ENCODE results near the gene TMEM30B.
"Not testable (repeated sequence)": the region's sequence is repeated elsewhere in the genome, so short reads cannot be mapped to it uniquely, and the experiment has no call there.

The TMEM30B gene

DNA sequence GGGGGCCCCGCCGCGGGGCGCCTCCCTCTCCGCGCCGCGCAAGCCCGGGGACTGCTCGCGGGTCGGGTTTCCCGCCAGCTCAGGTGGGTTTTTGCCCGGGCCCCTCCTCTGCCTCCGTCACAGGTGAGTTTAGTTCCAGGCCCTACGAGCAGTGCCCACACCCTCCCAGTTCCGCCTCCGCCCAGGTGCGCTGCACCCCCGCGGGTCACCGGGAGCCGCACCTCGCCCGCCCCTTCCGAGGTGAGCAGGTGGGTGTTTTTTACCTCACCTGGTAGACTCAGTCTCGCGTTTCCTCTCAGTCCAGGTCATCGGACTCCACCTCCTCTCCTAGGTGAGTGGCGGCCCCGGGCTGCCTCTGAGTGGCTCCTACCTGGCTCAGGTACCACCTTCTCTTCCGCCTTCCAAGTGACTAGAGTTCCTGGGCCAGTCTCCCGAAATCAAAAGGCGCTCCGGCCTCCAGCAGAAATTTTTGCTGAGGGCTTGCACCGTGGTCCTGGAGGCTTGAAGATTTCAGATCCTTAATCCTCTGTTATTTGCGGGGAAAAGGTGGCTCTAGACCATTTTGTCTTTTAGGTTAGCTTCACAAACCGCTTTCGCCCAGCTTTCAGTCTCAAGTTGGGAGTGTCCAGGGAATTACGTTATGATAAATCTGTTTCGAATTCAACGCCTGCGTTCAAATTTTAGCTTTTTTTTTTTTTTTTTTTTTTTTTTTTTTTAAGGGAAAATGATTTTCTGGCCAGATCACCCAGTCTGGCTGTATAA is at the start of gene TMEM30B:
Gene TMEM30B (minus strand): TSS at position 153 of the 762 bp plus-strand sequence. CDS start 191 bp downstream, outside the sequence.
- DNase-seq (ENCODE audit: low read depth in 2 of 2), result peak in 1 of 2 donors; percentile 38

DNA sequence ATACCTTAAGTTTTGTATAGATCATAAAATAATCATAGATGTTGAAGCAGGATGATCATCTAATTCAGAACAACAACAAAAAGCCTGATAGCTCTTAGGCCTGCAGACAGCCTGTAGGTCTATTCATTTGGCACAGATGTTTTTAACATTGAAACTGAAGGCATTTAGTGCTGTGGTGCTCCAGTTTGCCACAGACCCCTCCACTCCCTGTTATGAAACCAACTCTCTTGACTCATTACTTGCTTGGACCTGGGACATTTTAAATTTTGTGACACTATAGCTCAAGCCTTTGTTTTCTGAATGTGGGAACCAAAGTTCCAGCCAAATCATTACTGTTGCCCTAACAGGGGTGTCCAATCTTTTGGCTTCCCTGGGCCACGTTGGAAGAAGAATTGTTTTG is 49.4 kb upstream of the TMEM30B start:
- no peak for DNase-seq (ENCODE audit: low read depth in 2 of 2)

DNA sequence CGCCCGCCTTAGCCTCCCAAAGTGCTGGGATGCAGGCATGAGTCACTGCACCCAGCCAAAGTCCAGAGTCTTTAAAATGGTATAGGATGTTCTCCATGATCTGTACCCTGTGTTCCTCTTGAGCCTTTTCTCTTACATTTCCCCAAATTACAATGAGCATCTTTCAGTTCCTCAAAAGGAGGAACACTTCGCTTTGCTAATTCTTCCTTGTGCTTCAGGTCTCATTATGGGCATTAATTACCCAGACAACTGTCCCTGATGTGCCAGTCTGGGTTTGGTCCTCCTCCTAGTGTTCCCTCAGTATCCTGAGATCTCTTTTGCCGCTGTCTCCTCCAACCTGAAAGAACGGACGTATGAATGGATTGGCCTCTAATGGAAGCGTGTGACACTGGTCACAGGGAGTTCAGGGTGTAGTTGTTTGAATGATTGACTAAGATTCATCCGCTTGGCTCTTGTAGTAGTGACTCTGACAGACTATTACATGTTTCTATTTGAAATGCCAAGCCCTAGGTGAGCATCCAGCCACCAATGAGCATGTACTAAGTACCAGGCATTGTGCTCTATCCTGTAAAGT is 48.4 kb upstream of the TMEM30B start:
- DNase-seq (ENCODE audit: low read depth in 2 of 2), result no peak

- DNase-seq (ENCODE audit: low read depth in 2 of 2), result no peak
Observed at GRCh38 chr14:61328626-61329262, 47.6 kb upstream of the TMEM30B start.

GRCh38 chr14:61326847-61327246 is 45.7 kb upstream of the TMEM30B start:
- DNase-seq (ENCODE audit: low read depth in 2 of 2), result peak in 1 of 2 donors; percentile 28

DNA sequence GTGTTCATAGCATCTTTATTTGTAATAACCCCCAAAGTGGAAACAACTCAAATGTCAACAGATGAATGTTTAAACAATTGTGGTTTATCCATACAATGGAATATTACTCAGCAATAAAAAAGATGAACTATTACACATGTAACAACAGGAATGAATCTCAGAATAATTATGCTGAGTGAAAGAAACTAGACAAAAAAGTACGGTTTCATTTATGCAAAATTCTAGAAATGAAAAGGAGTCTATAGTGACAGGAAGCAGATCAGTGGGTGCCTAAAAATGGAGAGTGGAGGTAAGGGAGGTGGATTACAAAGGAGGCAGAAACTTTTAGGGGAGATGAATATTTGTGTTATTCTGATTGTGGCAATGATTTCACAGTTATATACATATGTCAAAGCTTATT is 45.0 kb upstream of the TMEM30B start:
- DNase-seq (ENCODE audit: low read depth in 2 of 2), result no peak

- no peak for DNase-seq (ENCODE audit: low read depth in 2 of 2)
Observed at GRCh38 chr14:61325166-61325565, 44.0 kb upstream of the TMEM30B start.

DNA sequence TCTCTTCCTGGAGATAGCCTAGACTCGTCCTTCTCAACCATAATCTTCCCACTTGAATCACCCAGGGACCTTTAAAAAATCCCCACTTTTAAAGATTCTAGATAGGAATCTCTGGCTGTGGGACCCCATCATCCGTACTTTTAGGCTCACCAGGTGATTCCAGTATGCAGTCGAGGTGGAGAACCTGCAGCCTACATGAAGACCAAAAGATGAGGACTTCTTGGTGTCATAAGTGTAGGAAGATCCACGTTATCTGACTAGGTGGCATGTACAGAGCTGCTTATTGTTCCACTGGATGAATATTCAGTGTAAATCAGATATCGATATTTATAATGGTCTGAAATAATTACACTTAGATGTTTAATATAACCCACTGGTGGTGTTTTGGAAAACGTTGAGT is 42.8 kb upstream of the TMEM30B start:
- DNase-seq (ENCODE audit: low read depth in 2 of 2), result no peak

GRCh38 chr14:61322799-61323290 is 41.7 kb upstream of the TMEM30B start:
- DNase-seq (ENCODE audit: low read depth in 2 of 2), result peak in 1 of 2 donors; percentile 30

GRCh38 chr14:61322011-61322798 is 41.1 kb upstream of the TMEM30B start:
- DNase-seq (ENCODE audit: low read depth in 2 of 2), result peak in 1 of 2 donors; percentile 15

- DNase-seq (ENCODE audit: low read depth in 2 of 2), result peak; percentile 78 to 82
Observed at GRCh38 chr14:61321385-61322010, 40.4 kb upstream of the TMEM30B start, which contains the start of gene PRKCH. TSS of gene PRKCH (plus strand) at chr14:61321579. CDS start at chr14:61322102, 523 bp downstream.

- no peak for DNase-seq (ENCODE audit: low read depth in 2 of 2)
Observed at GRCh38 chr14:61320806-61321384, 39.8 kb upstream of the TMEM30B start.

GRCh38 chr14:61320170-61320569 is 39.0 kb upstream of the TMEM30B start:
- not testable (repeated sequence) for DNase-seq (ENCODE audit: low read depth in 2 of 2)

- no peak for DNase-seq (ENCODE audit: low read depth in 2 of 2)
Observed at GRCh38 chr14:61319706-61320105, 38.6 kb upstream of the TMEM30B start.

DNA sequence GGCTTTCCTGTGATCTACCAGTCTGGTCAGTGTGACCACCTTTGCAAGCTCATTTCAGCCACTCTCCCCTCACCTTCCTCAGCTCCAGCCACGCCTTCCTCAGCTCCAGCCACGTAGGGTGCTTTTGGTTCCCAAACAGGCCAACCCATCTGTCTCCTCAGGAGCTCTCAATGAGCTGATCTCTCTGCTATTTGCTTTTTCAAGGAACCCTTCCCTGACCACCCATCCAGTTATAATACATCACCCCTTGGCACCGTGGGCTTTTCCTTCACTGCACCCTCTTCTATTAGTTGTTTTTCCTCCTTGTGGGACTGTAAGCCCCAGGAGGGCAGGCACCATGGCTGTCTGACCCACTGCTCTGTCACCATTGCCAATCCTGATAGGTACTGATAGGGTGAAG is 37.9 kb upstream of the TMEM30B start:
- no peak for DNase-seq (ENCODE audit: low read depth in 2 of 2)

- DNase-seq (ENCODE audit: low read depth in 2 of 2), result no peak
Observed at GRCh38 chr14:61315313-61315712, 34.2 kb upstream of the TMEM30B start.

GRCh38 chr14:61308701-61309100 is 27.6 kb upstream of the TMEM30B start:
- DNase-seq (ENCODE audit: low read depth in 2 of 2), result not testable (repeated sequence)

- DNase-seq (ENCODE audit: low read depth in 2 of 2), result no peak
Observed at GRCh38 chr14:61308198-61308597, 27.1 kb upstream of the TMEM30B start.

GRCh38 chr14:61304688-61305087 is 23.6 kb upstream of the TMEM30B start:
- DNase-seq (ENCODE audit: low read depth in 2 of 2), result no peak

- no peak for DNase-seq (ENCODE audit: low read depth in 2 of 2)
Observed at GRCh38 chr14:61300754-61301153, 19.6 kb upstream of the TMEM30B start.

DNA sequence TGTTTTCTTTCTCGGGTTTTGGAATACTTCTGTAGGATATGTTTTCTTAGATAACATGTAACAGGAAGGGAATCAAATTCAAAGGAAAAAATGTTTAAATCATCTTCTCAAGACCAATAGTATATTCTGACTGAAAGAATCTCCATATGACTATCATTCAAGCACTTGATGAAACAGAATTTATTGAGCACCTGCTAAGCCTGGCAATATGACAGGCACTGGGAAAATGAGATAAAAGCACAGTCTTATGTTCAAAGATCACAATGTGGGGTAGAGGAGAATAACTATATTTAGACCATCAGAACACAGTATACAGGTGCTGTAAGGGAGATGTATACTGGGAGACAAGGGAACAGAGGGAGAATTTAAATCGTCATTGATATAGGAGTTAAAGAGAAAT is 19.1 kb upstream of the TMEM30B start:
- DNase-seq (ENCODE audit: low read depth in 2 of 2), result no peak
